K562 (cell line): ENCODE data around the gene SLC3A2. TPM values are rescaled to one million over a fixed set of nuclear protein-coding genes. Genes with fewer than 3 reads are reported as not detected.

Source experiments
- CAMTA2 ChIP-seq: fragments of 250-450 bp; sonication (Bioruptor Pico); conservative IDR thresholded peaks from 2 replicates; pipeline ENCODE4 v1.5.1; 2022
- E2F5 ChIP-seq: sonication (generic); formaldehyde crosslinking; IDR thresholded peaks from 2 replicates; pipeline ENCODE4 v1.8.0; 2022; ENCODE audit warnings: mild to moderate bottlenecking, missing genetic modification reagents
- EP300 ChIP-seq: IDR thresholded peaks from 2 replicates; pipeline ENCODE4 v1.6.1; 2012; ENCODE audit warnings: low read length, improper control_type of control experiment
- EP400 ChIP-seq: fragments of 450-650 bp; IDR thresholded peaks from 2 replicates; pipeline ENCODE4 v1.6.1; 2017; ENCODE audit warnings: antibody characterized with exemption, mild to moderate bottlenecking, moderate library complexity
- ETS2 ChIP-seq: IDR thresholded peaks from 2 replicates; pipeline ENCODE4 v1.6.1; 2016; ENCODE audit warnings: borderline replicate concordance, missing genetic modification characterization, mild to moderate bottlenecking, moderate library complexity, missing compliant biosample characterization; ENCODE audit not compliant: poor library complexity, severe bottlenecking
- FOXA1 ChIP-seq: fragments of 450-650 bp; IDR thresholded peaks from 2 replicates; pipeline ENCODE4 v1.6.1; 2016; ENCODE audit warnings: mild to moderate bottlenecking, borderline replicate concordance
- FOXA3 ChIP-seq, 2 experiments: fragments of 450-650 bp in 1 of 2; sonication (generic) in 1 of 2; formaldehyde crosslinking; IDR thresholded peaks in 1 of 2; conservative IDR thresholded peaks in 1 of 2; 2 replicates each; pipeline versions ENCODE4 v1.4.0 to v1.8.0; 2020 to 2022; ENCODE audit warnings: mild to moderate bottlenecking in 2 of 2, missing genetic modification reagents in 1 of 2
- FOXJ2 ChIP-seq: fragments of 200-800 bp; sonication (Bioruptor generic); IDR thresholded peaks from 2 replicates; pipeline ENCODE4 v1.6.1; 2016; ENCODE audit warnings: missing genetic modification characterization, missing compliant biosample characterization
- FOXP1 ChIP-seq: sonication (generic); formaldehyde crosslinking; IDR thresholded peaks from 2 replicates; pipeline ENCODE4 v1.8.0; 2022; ENCODE audit warnings: mild to moderate bottlenecking, missing genetic modification reagents
- FUS ChIP-seq: fragments of 200-400 bp; formaldehyde crosslinking; optimal IDR thresholded peaks from 2 replicates; pipeline ENCODE3; 2017; ENCODE audit warnings: low read depth, low read length
- JUNB ChIP-seq: fragments of 450-650 bp; formaldehyde crosslinking; conservative IDR thresholded peaks from 2 replicates; pipeline ENCODE4 v1.4.0; 2020; ENCODE audit warnings: mild to moderate bottlenecking
- KHSRP ChIP-seq: fragments of 450-650 bp; IDR thresholded peaks from 2 replicates; pipeline ENCODE4 v1.6.1; 2017
- NFATC3 ChIP-seq: fragments of 450-650 bp; IDR thresholded peaks from 2 replicates; pipeline ENCODE4 v1.6.1; 2017; ENCODE audit warnings: mild to moderate bottlenecking
- NFRKB ChIP-seq: fragments of 450-650 bp; IDR thresholded peaks from 2 replicates; pipeline ENCODE4 v1.6.1; 2016; ENCODE audit warnings: low read depth
- NR2F6 ChIP-seq: fragments of 450-650 bp; formaldehyde crosslinking; IDR thresholded peaks from 2 replicates; pipeline ENCODE4 v1.4.0; 2020; ENCODE audit warnings: mild to moderate bottlenecking
- PCBP1 ChIP-seq: fragments of 200-400 bp; formaldehyde crosslinking; IDR thresholded peaks from 2 replicates; pipeline ENCODE4 v1.6.1; 2018; ENCODE audit warnings: mild to moderate bottlenecking, low read depth, low read length; ENCODE audit not compliant: poor library complexity, severe bottlenecking
- POLR2A ChIP-seq: fragments of 450-650 bp; conservative IDR thresholded peaks from 2 replicates; pipeline ENCODE4 v1.6.1; 2016
- POU5F1 ChIP-seq: fragments of 150-350 bp; IDR thresholded peaks from 2 replicates; pipeline ENCODE4 v1.6.1; 2014; ENCODE audit warnings: borderline replicate concordance, low read length, low read depth, mild to moderate bottlenecking; ENCODE audit not compliant: partially characterized antibody
- RB1 ChIP-seq: fragments of 450-650 bp; IDR thresholded peaks from 2 replicates; pipeline ENCODE4 v1.6.1; 2017; ENCODE audit warnings: low read depth, mild to moderate bottlenecking
- TBL1XR1 ChIP-seq, 2 experiments: IDR thresholded peaks; 2 replicates each; pipeline ENCODE4 v1.6.1; 2012; ENCODE audit warnings: improper control_type of control experiment in 2 of 2, low read length in 2 of 2, mild to moderate bottlenecking in 1 of 2
- TEAD1 ChIP-seq, 2 experiments: fragments of 450-650 bp in 1 of 2; sonication (generic) in 1 of 2; formaldehyde crosslinking; IDR thresholded peaks; 2 replicates each; pipeline versions ENCODE4 v1.4.0 to v1.8.0; 2020 to 2022; ENCODE audit warnings: mild to moderate bottlenecking in 2 of 2, missing genetic modification reagents in 1 of 2
- ZNF24 ChIP-seq: fragments of 450-650 bp; IDR thresholded peaks from 2 replicates; pipeline ENCODE4 v1.6.1; 2016
- ZNF253 ChIP-seq: fragments of 250-450 bp; sonication (Bioruptor Pico); conservative IDR thresholded peaks from 2 replicates; pipeline ENCODE4 v1.6.1; 2021; ENCODE audit warnings: mild to moderate bottlenecking
- ZNF384 ChIP-seq: IDR thresholded peaks from 2 replicates; pipeline ENCODE4 v1.6.1; 2012; ENCODE audit warnings: low read depth, low read length, improper control_type of control experiment
- polyA plus RNA-seq, 8 experiments: library from polyadenylated mRNA; depleted of rRNA in 4 of 8; stranded (reverse) in 5 of 8; unstranded in 3 of 8; fragments of >200 nt; fragmentation: Nextera tagmentation in 2 of 8; fragmentation: Illumina TruSeq in 1 of 8; extraction: Ambion mirVana in 2 of 8; extraction: Trizol in 1 of 8; gene quantifications; 2 replicates each; pipeline versions ENCODE4 v1.2.1 to v1.2.3, GENCODE V29; 2011 to 2014; ENCODE audit warnings: inconsistent platforms in 1 of 8, missing spikeins in 1 of 8
- total RNA-seq, 7 experiments: library from RNA; depleted of rRNA in 6 of 7; stranded (reverse); fragments of >200 nt in 6 of 7; fragmentation: Illumina TruSeq in 2 of 7; extraction: Trizol in 2 of 7; gene quantifications; 2 replicates each; pipeline versions ENCODE4 v1.2.1 to v1.2.3, GENCODE V29; 2011 to 2021; ENCODE audit warnings: low replicate concordance in 1 of 7
- TF ChIP-seq, protein P1 (sequence below): sonication (generic); formaldehyde crosslinking; IDR thresholded peaks from 2 replicates; pipeline ENCODE4 v1.8.0; 2022; ENCODE audit warnings: mild to moderate bottlenecking, missing genetic modification reagents
- TF ChIP-seq, protein P2 (sequence below): sonication (generic); formaldehyde crosslinking; IDR thresholded peaks from 2 replicates; pipeline ENCODE4 v1.8.0; 2022; ENCODE audit warnings: mild to moderate bottlenecking, low read depth, missing genetic modification reagents

The SLC3A2 gene
- total and polyA plus RNA-seq, 9 of the 15 experiments (the other 6 are each of a cell fraction or from before 2014, with no cell fraction given), result 20.0 to 296 (median 214) TPM

- TF ChIP-seq FUS (no peak), PCBP1 (peak; percentile 78), ZNF24 (no peak), JUNB (CRISPR knock-in tag) (no peak), NFATC3 (0 out of 2 replicates have a peak, but pooled peaks have one; percentile 27), EP400 (peak; percentile 99), FOXA1 (no peak), TBL1XR1 (IDR thresholded peaks at IDR 0.05; ENCODE audit: low read length in 2 of 2) (peak; percentile 16 to 95; a peak in 2 of 4 replicates), FOXJ2 (tag) (0 out of 2 replicates have a peak, but pooled peaks have one; percentile 16), NFRKB (peak; percentile 94), ZNF253 (CRISPR knock-in tag) (no peak), KHSRP (peak; percentile 76), FOXP1 (CRISPR knock-in tag) (0 out of 2 replicates have a peak, but pooled peaks have one; percentile 81), EP300 (no peak), POLR2A (peak; percentile 93), ETS2 (no peak), TEAD1 (CRISPR knock-in tag; IDR thresholded peaks at IDR 0.05) (peak in 1 of 2 experiments; percentile 77; a peak in 1 of 4 replicates), ZNF384 (0 out of 2 replicates have a peak, but pooled peaks have one; percentile 18), E2F5 (CRISPR knock-in tag) (no peak), RB1 (peak; percentile 70; the same call in 1 of the 2 replicates), NR2F6 (CRISPR knock-in tag) (no peak), POU5F1 (peak; percentile 47), FOXA3 (CRISPR knock-in tag; conservative IDR thresholded peaks at IDR 0.05 in 1 of 2, IDR thresholded peaks at IDR 0.05 in 1 of 2) (peak in 1 of 2 experiments; percentile 36; a peak in 1 of 4 replicates), CAMTA2 (0 out of 2 replicates have a peak, but pooled peaks have one; percentile 9)
- TF ChIP-seq, protein P1, sequence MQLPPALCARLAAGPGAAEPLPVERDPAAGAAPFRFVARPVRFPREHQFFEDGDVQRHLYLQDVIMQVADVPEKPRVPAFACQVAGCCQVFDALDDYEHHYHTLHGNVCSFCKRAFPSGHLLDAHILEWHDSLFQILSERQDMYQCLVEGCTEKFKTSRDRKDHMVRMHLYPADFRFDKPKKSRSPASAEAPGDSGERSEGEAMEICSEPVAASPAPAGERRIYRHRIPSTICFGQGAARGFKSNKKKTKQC, result peak; percentile 87
- TF ChIP-seq, protein P2, sequence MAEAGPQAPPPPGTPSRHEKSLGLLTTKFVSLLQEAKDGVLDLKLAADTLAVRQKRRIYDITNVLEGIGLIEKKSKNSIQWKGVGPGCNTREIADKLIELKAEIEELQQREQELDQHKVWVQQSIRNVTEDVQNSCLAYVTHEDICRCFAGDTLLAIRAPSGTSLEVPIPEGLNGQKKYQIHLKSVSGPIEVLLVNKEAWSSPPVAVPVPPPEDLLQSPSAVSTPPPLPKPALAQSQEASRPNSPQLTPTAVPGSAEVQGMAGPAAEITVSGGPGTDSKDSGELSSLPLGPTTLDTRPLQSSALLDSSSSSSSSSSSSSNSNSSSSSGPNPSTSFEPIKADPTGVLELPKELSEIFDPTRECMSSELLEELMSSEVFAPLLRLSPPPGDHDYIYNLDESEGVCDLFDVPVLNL (CRISPR knock-in tag), result no peak
Measured at GRCh38 chr11:62839050-62839945, 41.4 kb upstream of the SLC3A2 start, which contains the start of gene WDR74 (continued).
